Gastroesophageal sphincter (tissue), 4 donors: ENCODE data around the gene MYDGF. TPM values are rescaled to one million over a fixed set of nuclear protein-coding genes. Genes with fewer than 3 reads are reported as not detected.

ENCODE experiments used
- ATAC-seq: fragments of 150-250 bp; one replicate; pipeline ENCODE4 v1.9.1; 2016; ENCODE audit warnings: mild to moderate bottlenecking, moderate library complexity
- H3K27ac ChIP-seq, 4 donors: fragments of 200-600 bp; sonication (generic) in 3 of 4; 1 replicate in 3 of 4; 2 replicates in 1 of 4; pipeline ENCODE4 v1.5.1; 2016 to 2019
- H3K27me3 ChIP-seq: fragments of 200-600 bp; sonication (generic); one replicate; pipeline ENCODE4 v1.5.1; 2019
- H3K36me3 ChIP-seq, 2 donors: fragments of 200-600 bp; sonication (generic); one replicate each; pipeline ENCODE4 v1.5.1; 2019; ENCODE audit warnings: control low read depth in 1 of 2
- H3K4me1 ChIP-seq, 3 donors: fragments of 200-600 bp; sonication (generic); 1 replicate in 2 of 3; 2 replicates in 1 of 3; pipeline ENCODE4 v1.5.1; 2016 to 2019; ENCODE audit warnings: control low read depth in 2 of 3
- H3K4me3 ChIP-seq, 2 donors: fragments of 200-600 bp; sonication (generic); one replicate each; pipeline ENCODE4 v1.5.1; 2019; ENCODE audit warnings: mild to moderate bottlenecking in 1 of 2, moderate library complexity in 1 of 2
- H3K9me3 ChIP-seq, 3 donors: fragments of 200-600 bp; sonication (generic); one replicate each; pipeline ENCODE4 v1.5.1; 2017 to 2019; ENCODE audit warnings: control low read depth in 2 of 3
- CTCF ChIP-seq, 4 experiments: fragments of 200-600 bp in 2 of 4; fragments of 450-650 bp in 2 of 4; sonication (generic) in 1 of 4; IDR thresholded peaks; one replicate each; pipeline ENCODE4 v1.5.1; 2017 to 2019; ENCODE audit warnings: antibody characterized with exemption in 4 of 4, mild to moderate bottlenecking in 2 of 4, moderate library complexity in 2 of 4
- EP300 ChIP-seq: sonication (generic); formaldehyde crosslinking; IDR thresholded peaks from one replicate; pipeline ENCODE4 v1.6.1; 2017; ENCODE audit warnings: antibody characterized with exemption, mild to moderate bottlenecking
- POLR2A ChIP-seq, 2 donors: fragments of 450-650 bp; IDR thresholded peaks; one replicate each; pipeline ENCODE4 v1.6.1; 2017; ENCODE audit warnings: antibody characterized with exemption in 2 of 2, mild to moderate bottlenecking in 2 of 2, moderate library complexity in 1 of 2
- POLR2AphosphoS5 ChIP-seq: sonication (generic); formaldehyde crosslinking; IDR thresholded peaks from one replicate; pipeline ENCODE4 v1.6.1; 2017; ENCODE audit warnings: antibody characterized with exemption
- WGBS, 2 donors: methylation state at CpG; one replicate each; pipeline ENCODE4 v1.1.5; 2018; ENCODE audit warnings: low coverage in 1 of 2; 5-methylcytosine and 5-hydroxymethylcytosine counted together
- total RNA-seq, 4 donors: library from RNA; depleted of rRNA; stranded (reverse); fragments of >200 nt; gene quantifications; one replicate each; pipeline ENCODE4 v1.1.0, GENCODE V29; 2016

MYDGF gene
- total RNA-seq, 4 donors from 2014 or later, result 20.5 to 44.6 (median 30.1) TPM

- TF ChIP-seq EP300 (no peak), POLR2AphosphoS5 (no peak), CTCF (IDR thresholded peaks at IDR 0.05) (no peak), POLR2A (IDR thresholded peaks at IDR 0.05) (no peak)
- WGBS, 2 donors, result no CpG with 5 or more reads among the region's 8 CpGs
- no peaks in the 10 kb centered on the region for H3K4me1 ChIP-seq
- no peak overlapping the region for H3K4me3 ChIP-seq
- ATAC-seq, result no peak
- H3K27me3 ChIP-seq, result no peaks in the 10 kb centered on the region
- H3K9me3 ChIP-seq, result peaks cover 0 to 18% (median 0%) of the 10 kb centered on the region in 3 donors
- peaks cover 0 to 93% of the 10 kb centered on the region in 2 donors for H3K36me3 ChIP-seq
- H3K27ac ChIP-seq, result no peak overlapping the region
Measured at GRCh38 chr19:4657835-4658234, 12.3 kb downstream of the MYDGF start.

- WGBS, 2 donors, result 0 to 63% methylated on average over 1 to 11 of the region's 14 CpGs
- no peak overlapping the region for H3K27ac ChIP-seq
- H3K9me3 ChIP-seq, result peaks cover 0 to 18% (median 0%) of the 10 kb centered on the region in 3 donors
- no peak overlapping the region for H3K4me3 ChIP-seq
- H3K4me1 ChIP-seq, result no peaks in the 10 kb centered on the region
- ATAC-seq, result no peak
- H3K27me3 ChIP-seq, result no peaks in the 10 kb centered on the region
- TF ChIP-seq POLR2AphosphoS5 (no peak), CTCF (IDR thresholded peaks at IDR 0.05) (no peak), POLR2A (IDR thresholded peaks at IDR 0.05) (no peak), EP300 (no peak)
- H3K36me3 ChIP-seq, result peaks cover 0 to 93% of the 10 kb centered on the region in 2 donors
Measured at GRCh38 chr19:4657262-4657661, 12.9 kb downstream of the MYDGF start.

- no peak overlapping the region for H3K4me3 ChIP-seq
- H3K4me1 ChIP-seq, result no peaks in the 10 kb centered on the region
- TF ChIP-seq EP300, result no peak
- no peak for TF ChIP-seq POLR2AphosphoS5
- no peak for TF ChIP-seq CTCF (IDR thresholded peaks at IDR 0.05)
- no peak for TF ChIP-seq POLR2A (IDR thresholded peaks at IDR 0.05)
- H3K9me3 ChIP-seq, result peaks cover 0 to 18% (median 0%) of the 10 kb centered on the region in 3 donors
- no peaks in the 10 kb centered on the region for H3K27me3 ChIP-seq
- ATAC-seq, result no peak
- H3K27ac ChIP-seq, result no peak overlapping the region
- 43% methylated on average over 3 of the region's 8 CpGs; no CpG with 5 or more reads in 1 of the 2 donors for WGBS, 2 donors
- peaks cover 0 to 93% of the 10 kb centered on the region in 2 donors for H3K36me3 ChIP-seq
Measured at GRCh38 chr19:4656102-4656501, 14.0 kb downstream of the MYDGF start.

- 84 to 90% methylated on average over 6 to 26 of the region's 27 CpGs for WGBS, 2 donors
- Histone ChIP-seq H3K4me3 (no peak overlapping the region), H3K27ac (peak overlapping the region in 1 of 4 donors; percentile 29), H3K27me3 (no peaks in the 10 kb centered on the region), H3K9me3 (peaks cover 0 to 18% (median 0%) of the 10 kb centered on the region in 3 donors), H3K36me3 (peaks cover 0 to 80% of the 10 kb centered on the region in 2 donors), H3K4me1 (peaks cover 0 to 10% (median 3%) of the 10 kb centered on the region in 3 donors)
- TF ChIP-seq POLR2A (IDR thresholded peaks at IDR 0.05), result no peak
- TF ChIP-seq CTCF (IDR thresholded peaks at IDR 0.05), result no peak
- no peak for TF ChIP-seq EP300
- no peak for TF ChIP-seq POLR2AphosphoS5
- ATAC-seq, result no peak
Measured at GRCh38 chr19:4654437-4655361, 15.4 kb downstream of the MYDGF start.
